ENCODE measurements around the gene TMEM108. TPM values are rescaled to one million over a fixed set of nuclear protein-coding genes. Genes with fewer than 3 reads are reported as not detected.

Gene TMEM108
- total RNA-seq, 6 experiments from 2014 or later, result 0.10 to 0.20 TPM; not detected in 4

- H3K27ac ChIP-seq, result peak overlapping the region in 2 of 3 donors; percentile 42 to 62
- TF ChIP-seq CTCF (IDR thresholded peaks at IDR 0.05), result no peak
- whole genome bisulfite sequencing (ENCODE audit: insufficient coverage, low coverage, low lambda C conversion rate, missing lambda C conversion rate), result 31% methylated on average over 2 of the region's 2 CpGs
- ATAC-seq (peak; percentile 78 to 85 (median 83)), DNase-seq (no peak)
- H3K4me1 ChIP-seq, result peaks cover 0 to 22% (median 5%) of the 10 kb centered on the region in 4 donors
- intact Hi-C loops (cut with DNase I), result no loop called here
- H3K36me3 ChIP-seq, result no peaks in the 10 kb centered on the region
- no peaks in the 10 kb centered on the region for H3K27me3 ChIP-seq
- H3K4me3 ChIP-seq, result no peak overlapping the region
- H3K9me3 ChIP-seq, result no peaks in the 10 kb centered on the region
Observed at GRCh38 chr3:133181392-133182150, 143.4 kb downstream of the TMEM108 start.

GRCh38 chr3:133187870-133188379 lies 149.7 kb downstream of the TMEM108 start:
- no peak for DNase-seq
- H3K4me1 ChIP-seq, result peaks cover 0 to 19% (median 8%) of the 10 kb centered on the region in 4 donors
- TF ChIP-seq POLR2A (IDR thresholded peaks at IDR 0.05) (no peak), CTCF (IDR thresholded peaks at IDR 0.05) (no peak)
- no peaks in the 10 kb centered on the region for H3K36me3 ChIP-seq
- H3K4me3 ChIP-seq, result no peak overlapping the region
- H3K27me3 ChIP-seq, result no peaks in the 10 kb centered on the region
- intact Hi-C loops (cut with DNase I), result no loop called here
- no peak for ATAC-seq
- WGBS (ENCODE audit: insufficient coverage, low coverage, low lambda C conversion rate, missing lambda C conversion rate), result 93% methylated on average over 4 of the region's 4 CpGs
- H3K27ac ChIP-seq, result no peak overlapping the region
- no peaks in the 10 kb centered on the region for H3K9me3 ChIP-seq

- Histone ChIP-seq H3K36me3 (no peaks in the 10 kb centered on the region), H3K4me3 (no peak overlapping the region), H3K9me3 (no peaks in the 10 kb centered on the region), H3K4me1 (peaks cover 0 to 19% (median 8%) of the 10 kb centered on the region in 4 donors), H3K27me3 (no peaks in the 10 kb centered on the region), H3K27ac (no peak overlapping the region)
- no peak for DNase-seq
- TF ChIP-seq CTCF (IDR thresholded peaks at IDR 0.05), result no peak
- TF ChIP-seq POLR2A (IDR thresholded peaks at IDR 0.05), result no peak
- ATAC-seq, result no peak
- WGBS (ENCODE audit: insufficient coverage, low coverage, low lambda C conversion rate, missing lambda C conversion rate), result 52% methylated on average over 1 of the region's 1 CpG
- intact Hi-C loops (cut with DNase I), result no loop called here
Observed at GRCh38 chr3:133188996-133189395, 150.8 kb downstream of the TMEM108 start.

GRCh38 chr3:133189893-133190292 lies 151.7 kb downstream of the TMEM108 start:
- Histone ChIP-seq H3K9me3 (no peaks in the 10 kb centered on the region), H3K27ac (no peak overlapping the region), H3K4me1 (peaks cover 0 to 19% (median 8%) of the 10 kb centered on the region in 4 donors), H3K4me3 (no peak overlapping the region), H3K27me3 (no peaks in the 10 kb centered on the region), H3K36me3 (no peaks in the 10 kb centered on the region)
- whole genome bisulfite sequencing (ENCODE audit: insufficient coverage, low coverage, low lambda C conversion rate, missing lambda C conversion rate), result 58% methylated on average over 1 of the region's 1 CpG
- intact Hi-C loops (cut with DNase I), result no loop called here
- DNase-seq (no peak), ATAC-seq (peak in 1 of 4 donors; percentile 33)
- TF ChIP-seq CTCF (IDR thresholded peaks at IDR 0.05) (no peak), POLR2A (IDR thresholded peaks at IDR 0.05) (no peak)
